ENCODE results near the gene NPM3. TPM values are rescaled to one million over a fixed set of nuclear protein-coding genes. Genes with fewer than 3 reads are reported as not detected.
A peak's percentile ranks its signal among the peaks of the same experiment; 100 is the strongest.

Gene NPM3
- total and polyA plus RNA-seq, 2 of the 13 experiments (the other 11 are each of a cell fraction or from before 2014, with no cell fraction given) = 47.6 to 129 TPM

DNA sequence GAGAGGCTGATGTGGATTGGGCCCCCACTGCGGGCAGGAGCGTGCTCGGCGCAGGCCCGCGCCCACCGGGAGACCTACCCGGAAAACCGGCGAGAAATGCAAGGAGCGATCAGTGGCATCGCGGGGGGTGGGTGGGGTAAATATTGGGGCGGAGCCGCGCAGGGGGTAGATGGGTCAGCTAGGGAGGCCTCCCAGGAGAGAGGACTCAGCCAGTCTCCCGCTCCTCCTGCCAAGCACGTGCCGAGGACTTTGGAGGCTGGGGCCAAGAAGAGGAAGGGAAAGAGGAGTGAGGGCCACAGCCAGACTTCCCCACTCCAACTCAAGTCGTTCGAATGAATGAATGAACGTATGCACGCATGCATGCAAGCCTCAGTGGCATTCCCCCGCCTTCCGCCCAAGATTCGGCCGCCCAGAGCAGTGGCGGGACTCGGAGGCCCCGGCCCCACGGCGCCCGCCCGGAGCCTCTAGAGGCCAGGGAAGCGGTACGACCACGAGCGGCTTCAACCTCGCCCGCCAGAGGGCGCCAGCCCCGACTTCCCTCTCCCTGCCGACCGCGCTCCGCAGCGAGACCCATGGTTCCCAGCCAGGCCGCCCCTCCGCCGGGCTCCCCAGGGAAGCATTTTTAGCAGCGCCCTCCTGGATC lies 3.6 kb downstream of the NPM3 start (continued):
- TF ChIP-seq, protein P1, sequence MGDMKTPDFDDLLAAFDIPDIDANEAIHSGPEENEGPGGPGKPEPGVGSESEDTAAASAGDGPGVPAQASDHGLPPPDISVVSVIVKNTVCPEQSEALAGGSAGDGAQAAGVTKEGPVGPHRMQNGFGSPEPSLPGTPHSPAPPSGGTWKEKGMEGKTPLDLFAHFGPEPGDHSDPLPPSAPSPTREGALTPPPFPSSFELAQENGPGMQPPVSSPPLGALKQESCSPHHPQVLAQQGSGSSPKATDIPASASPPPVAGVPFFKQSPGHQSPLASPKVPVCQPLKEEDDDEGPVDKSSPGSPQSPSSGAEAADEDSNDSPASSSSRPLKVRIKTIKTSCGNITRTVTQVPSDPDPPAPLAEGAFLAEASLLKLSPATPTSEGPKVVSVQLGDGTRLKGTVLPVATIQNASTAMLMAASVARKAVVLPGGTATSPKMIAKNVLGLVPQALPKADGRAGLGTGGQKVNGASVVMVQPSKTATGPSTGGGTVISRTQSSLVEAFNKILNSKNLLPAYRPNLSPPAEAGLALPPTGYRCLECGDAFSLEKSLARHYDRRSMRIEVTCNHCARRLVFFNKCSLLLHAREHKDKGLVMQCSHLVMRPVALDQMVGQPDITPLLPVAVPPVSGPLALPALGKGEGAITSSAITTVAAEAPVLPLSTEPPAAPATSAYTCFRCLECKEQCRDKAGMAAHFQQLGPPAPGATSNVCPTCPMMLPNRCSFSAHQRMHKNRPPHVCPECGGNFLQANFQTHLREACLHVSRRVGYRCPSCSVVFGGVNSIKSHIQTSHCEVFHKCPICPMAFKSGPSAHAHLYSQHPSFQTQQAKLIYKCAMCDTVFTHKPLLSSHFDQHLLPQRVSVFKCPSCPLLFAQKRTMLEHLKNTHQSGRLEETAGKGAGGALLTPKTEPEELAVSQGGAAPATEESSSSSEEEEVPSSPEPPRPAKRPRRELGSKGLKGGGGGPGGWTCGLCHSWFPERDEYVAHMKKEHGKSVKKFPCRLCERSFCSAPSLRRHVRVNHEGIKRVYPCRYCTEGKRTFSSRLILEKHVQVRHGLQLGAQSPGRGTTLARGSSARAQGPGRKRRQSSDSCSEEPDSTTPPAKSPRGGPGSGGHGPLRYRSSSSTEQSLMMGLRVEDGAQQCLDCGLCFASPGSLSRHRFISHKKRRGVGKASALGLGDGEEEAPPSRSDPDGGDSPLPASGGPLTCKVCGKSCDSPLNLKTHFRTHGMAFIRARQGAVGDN (CRISPR knock-in tag; IDR thresholded peaks at IDR 0.05) = peak; percentile 58
- TF ChIP-seq ZNF383 (CRISPR knock-in tag; IDR thresholded peaks at IDR 0.05; ENCODE audit: borderline replicate concordance) (no peak), MBD4 (IDR thresholded peaks at IDR 0.05; ENCODE audit: borderline replicate concordance, low read length) (no peak), ZNF362 (CRISPR knock-in tag; IDR thresholded peaks at IDR 0.05; ENCODE audit: borderline replicate concordance) (no peak), KDM5B (CRISPR knock-in tag; IDR thresholded peaks at IDR 0.05; ENCODE audit: borderline replicate concordance) (no peak), ARID2 (CRISPR knock-in tag; IDR thresholded peaks at IDR 0.05; ENCODE audit: borderline replicate concordance) (no peak), ZNF12 (CRISPR knock-in tag; IDR thresholded peaks at IDR 0.05) (no peak), ZNF878 (CRISPR knock-in tag; IDR thresholded peaks at IDR 0.05) (no peak), ZKSCAN1 (IDR thresholded peaks at IDR 0.05; ENCODE audit: low read length) (no peak)

All from HepG2 (cell line).